Peyer's patch (tissue), 4 donors: ENCODE data around the gene ZNF157. TPM values are rescaled to one million over a fixed set of nuclear protein-coding genes. Genes with fewer than 3 reads are reported as not detected.
"Not testable (repeated sequence)": the region's sequence is repeated elsewhere in the genome, so short reads cannot be mapped to it uniquely, and the experiment has no call there.

Source experiments
- DNase-seq, 3 donors: peaks; one replicate each; pipeline ENCODE4 v3.0.0-alpha.2; 2017 to 2019
- H3K27ac ChIP-seq, 4 donors: fragments of 200-600 bp; sonication (generic); one replicate each; pipeline ENCODE4 v1.5.1; 2016 to 2019
- H3K27me3 ChIP-seq, 2 donors: fragments of 200-600 bp; sonication (generic); one replicate each; pipeline ENCODE4 v1.5.1; 2019
- H3K36me3 ChIP-seq, 3 donors: fragments of 200-600 bp; sonication (generic); one replicate each; pipeline ENCODE4 v1.5.1; 2016 to 2019
- H3K4me1 ChIP-seq, 4 donors: fragments of 200-600 bp; sonication (generic); one replicate each; pipeline ENCODE4 v1.5.1; 2016 to 2019
- H3K4me3 ChIP-seq, 4 donors: fragments of 200-600 bp; sonication (generic); 1 replicate in 3 of 4; 2 replicates in 1 of 4; pipeline ENCODE4 v1.5.1; 2016 to 2019; ENCODE audit warnings: mild to moderate bottlenecking in 1 of 4
- H3K9me3 ChIP-seq, 4 donors: fragments of 200-600 bp; sonication (generic); one replicate each; pipeline ENCODE4 v1.5.1; 2016 to 2019; ENCODE audit warnings: mild to moderate bottlenecking in 1 of 4
- CTCF ChIP-seq, 6 experiments: fragments of 450-650 bp in 4 of 6; fragments of 200-600 bp in 2 of 6; sonication (generic) in 1 of 6; IDR thresholded peaks; one replicate each; pipeline ENCODE4 v1.5.1; 2017 to 2019; ENCODE audit warnings: antibody characterized with exemption in 6 of 6, mild to moderate bottlenecking in 3 of 6, moderate library complexity in 1 of 6
- POLR2A ChIP-seq, 2 donors: fragments of 450-650 bp; IDR thresholded peaks; one replicate each; pipeline ENCODE4 v1.5.1; 2017; ENCODE audit warnings: antibody characterized with exemption in 2 of 2, mild to moderate bottlenecking in 2 of 2, moderate library complexity in 2 of 2
- total RNA-seq, 4 donors: library from RNA; depleted of rRNA; stranded (reverse); fragments of >200 nt; gene quantifications; one replicate each; pipeline ENCODE4 v1.1.0, GENCODE V29; 2016

The ZNF157 gene
- total RNA-seq, 4 donors from 2014 or later: not detected

GRCh38 chrX:47380268-47380667 lies 9.9 kb downstream of the ZNF157 start:
- Histone ChIP-seq H3K27me3 (no peaks in the 10 kb centered on the region), H3K27ac (no peak overlapping the region), H3K4me3 (peak overlapping the region in 1 of 4 donors; percentile 7), H3K9me3 (no peaks in the 10 kb centered on the region), H3K36me3 (no peaks in the 10 kb centered on the region), H3K4me1 (no peaks in the 10 kb centered on the region)
- peak; percentile 37 to 82 (median 55) for DNase-seq
- no peak for TF ChIP-seq CTCF (IDR thresholded peaks at IDR 0.05)
- no peak for TF ChIP-seq POLR2A (IDR thresholded peaks at IDR 0.05)

GRCh38 chrX:47380837-47381236 lies 10.5 kb downstream of the ZNF157 start:
- H3K27ac ChIP-seq, DNase-seq, H3K4me1 ChIP-seq, H3K27me3 ChIP-seq, H3K9me3 ChIP-seq, H3K36me3 ChIP-seq, H3K4me3 ChIP-seq: not testable (repeated sequence)

- DNase-seq: peak; percentile 45 to 89 (median 72)
Measured at GRCh38 chrX:47384502-47384901, 14.1 kb downstream of the ZNF157 start.

GRCh38 chrX:47390780-47391179 lies 20.4 kb downstream of the ZNF157 start:
- Histone ChIP-seq H3K27ac (no peak overlapping the region), H3K9me3 (no peaks in the 10 kb centered on the region), H3K4me1 (no peaks in the 10 kb centered on the region), H3K36me3 (no peaks in the 10 kb centered on the region), H3K27me3 (no peaks in the 10 kb centered on the region), H3K4me3 (no peak overlapping the region)
- TF ChIP-seq POLR2A (IDR thresholded peaks at IDR 0.05) (no peak), CTCF (IDR thresholded peaks at IDR 0.05) (no peak)
- DNase-seq: no peak

More at GRCh38 chrX:47384502-47384901, 14.1 kb downstream of the ZNF157 start:
- no peak overlapping the region for H3K4me3 ChIP-seq
- TF ChIP-seq POLR2A (IDR thresholded peaks at IDR 0.05) (no peak), CTCF (IDR thresholded peaks at IDR 0.05) (peak; percentile 60 to 77 (median 70))
- H3K27ac ChIP-seq: no peak overlapping the region
- no peaks in the 10 kb centered on the region for H3K36me3 ChIP-seq
- no peaks in the 10 kb centered on the region for H3K9me3 ChIP-seq
- H3K4me1 ChIP-seq: no peaks in the 10 kb centered on the region
- no peaks in the 10 kb centered on the region for H3K27me3 ChIP-seq

- Histone ChIP-seq H3K4me1 (no peaks in the 10 kb centered on the region), H3K4me3 (no peak overlapping the region), H3K27ac (no peak overlapping the region), H3K36me3 (no peaks in the 10 kb centered on the region), H3K9me3 (peaks cover 0 to 16% (median 2%) of the 10 kb centered on the region in 4 donors), H3K27me3 (no peaks in the 10 kb centered on the region)
- no peak for DNase-seq
- TF ChIP-seq CTCF (IDR thresholded peaks at IDR 0.05) (no peak), POLR2A (IDR thresholded peaks at IDR 0.05) (no peak)
Measured at GRCh38 chrX:47413179-47413594, 42.8 kb downstream of the ZNF157 start.

GRCh38 chrX:47420265-47420664 lies 49.9 kb downstream of the ZNF157 start:
- Histone ChIP-seq H3K27me3 (no peaks in the 10 kb centered on the region), H3K9me3 (peaks cover 0 to under 1% (median 0%) of the 10 kb centered on the region in 4 donors), H3K36me3 (no peaks in the 10 kb centered on the region), H3K4me1 (no peaks in the 10 kb centered on the region), H3K4me3 (no peak overlapping the region), H3K27ac (no peak overlapping the region)
- TF ChIP-seq CTCF (IDR thresholded peaks at IDR 0.05): no peak
- TF ChIP-seq POLR2A (IDR thresholded peaks at IDR 0.05): no peak
- no peak for DNase-seq
